ENCODE results near the gene HOXA11.

Gene HOXA11

DNA sequence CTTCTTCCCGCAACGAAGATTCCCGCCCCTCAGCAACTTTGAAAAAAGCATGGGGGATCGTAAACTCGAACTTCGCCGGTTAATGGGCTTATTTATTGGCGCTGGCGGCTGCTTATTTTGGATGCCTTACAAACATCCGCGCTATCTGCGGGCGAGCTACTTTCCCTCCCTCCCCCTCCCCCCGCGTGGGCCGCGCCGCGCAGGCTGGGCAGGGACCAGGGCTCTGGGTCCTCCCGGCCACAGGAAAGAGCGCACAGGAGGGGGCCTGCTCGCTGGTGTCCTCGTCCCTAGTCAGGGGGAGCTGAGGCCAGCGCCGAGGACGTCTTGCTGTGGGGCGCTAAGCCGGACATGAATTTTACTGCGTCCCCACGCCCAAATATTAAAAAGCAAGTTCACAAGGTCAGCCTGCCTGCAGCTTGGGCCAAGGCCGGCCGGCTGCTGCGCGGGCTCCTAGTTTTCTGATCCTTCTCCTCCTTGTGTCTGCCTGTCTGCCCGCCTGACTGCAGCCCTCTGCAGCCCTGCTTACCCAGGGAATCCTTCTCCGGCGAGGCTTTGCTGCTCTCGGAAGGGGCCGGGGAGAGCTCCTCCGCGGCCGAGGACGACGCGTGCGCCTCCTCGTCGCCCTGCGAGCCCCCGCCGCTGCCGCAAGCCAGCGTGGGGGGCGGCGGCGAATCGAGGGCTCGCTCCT, 12.1 kb downstream of the HOXA11 start:
- no peak for DNase-seq (ENCODE audit: low read depth in 1 of 2, low spot score in 1 of 2)
- no peak for TF ChIP-seq JUND (IDR thresholded peaks at IDR 0.05; ENCODE audit: low read depth)
- in situ Hi-C loops (cut with HindIII; ENCODE audit: low pct_unique_long_range_greater_than_20kb, low sequenced_read_pairs), result no loop called here

DNA sequence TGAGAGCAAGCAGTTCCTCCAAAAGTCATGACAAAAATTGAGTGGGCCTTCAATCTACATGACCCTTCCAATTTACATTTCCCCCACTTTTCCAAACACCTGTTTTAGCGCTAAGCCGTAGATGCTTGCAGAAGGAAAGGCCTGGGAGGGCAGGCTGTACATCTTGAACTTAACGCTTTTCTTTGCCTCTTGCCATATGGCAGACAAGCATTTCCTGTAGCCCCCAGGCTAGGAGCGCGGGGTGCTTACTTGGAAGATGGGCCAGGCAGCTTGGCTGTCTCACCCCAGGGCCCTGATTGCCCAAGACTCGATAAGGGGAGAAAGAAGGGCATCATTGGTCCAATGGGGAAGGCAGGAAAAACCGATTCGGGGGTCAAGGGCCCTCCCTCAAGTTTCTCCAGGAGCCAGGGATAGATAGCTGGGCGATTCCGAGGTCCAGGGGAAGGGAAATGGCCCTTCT, 12.7 kb downstream of the HOXA11 start:
- in situ Hi-C loops (cut with HindIII; ENCODE audit: low pct_unique_long_range_greater_than_20kb, low sequenced_read_pairs), result no loop called here
- TF ChIP-seq JUND (IDR thresholded peaks at IDR 0.05; ENCODE audit: low read depth), result no peak
- DNase-seq (ENCODE audit: low read depth in 1 of 2, low spot score in 1 of 2), result no peak

- TF ChIP-seq JUND (IDR thresholded peaks at IDR 0.05; ENCODE audit: low read depth), result no peak
- in situ Hi-C loops (cut with HindIII; ENCODE audit: low pct_unique_long_range_greater_than_20kb, low sequenced_read_pairs), result no loop called here
- no peak for DNase-seq (ENCODE audit: low read depth in 1 of 2, low spot score in 1 of 2)
These were observed 13.3 kb downstream of the HOXA11 start for GRCh38 chr7:27171637-27172314.

DNA sequence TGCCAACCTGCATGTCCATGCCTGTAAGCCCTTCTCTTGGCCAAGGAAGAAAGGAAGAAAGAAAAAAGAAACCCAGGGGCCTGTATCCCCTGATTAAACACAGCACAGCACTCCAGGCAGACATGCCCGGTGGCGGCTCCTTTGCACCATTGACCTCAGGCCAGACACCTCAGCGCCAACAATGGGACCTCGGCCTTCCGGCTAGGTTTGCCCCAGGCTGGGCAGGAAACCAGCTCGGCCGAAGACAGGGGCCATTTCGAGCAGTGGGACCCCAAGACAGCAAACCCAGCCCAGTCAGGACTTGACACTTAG, 13.8 kb downstream of the HOXA11 start:
- in situ Hi-C loops (cut with HindIII; ENCODE audit: low pct_unique_long_range_greater_than_20kb, low sequenced_read_pairs), result no loop called here

DNA sequence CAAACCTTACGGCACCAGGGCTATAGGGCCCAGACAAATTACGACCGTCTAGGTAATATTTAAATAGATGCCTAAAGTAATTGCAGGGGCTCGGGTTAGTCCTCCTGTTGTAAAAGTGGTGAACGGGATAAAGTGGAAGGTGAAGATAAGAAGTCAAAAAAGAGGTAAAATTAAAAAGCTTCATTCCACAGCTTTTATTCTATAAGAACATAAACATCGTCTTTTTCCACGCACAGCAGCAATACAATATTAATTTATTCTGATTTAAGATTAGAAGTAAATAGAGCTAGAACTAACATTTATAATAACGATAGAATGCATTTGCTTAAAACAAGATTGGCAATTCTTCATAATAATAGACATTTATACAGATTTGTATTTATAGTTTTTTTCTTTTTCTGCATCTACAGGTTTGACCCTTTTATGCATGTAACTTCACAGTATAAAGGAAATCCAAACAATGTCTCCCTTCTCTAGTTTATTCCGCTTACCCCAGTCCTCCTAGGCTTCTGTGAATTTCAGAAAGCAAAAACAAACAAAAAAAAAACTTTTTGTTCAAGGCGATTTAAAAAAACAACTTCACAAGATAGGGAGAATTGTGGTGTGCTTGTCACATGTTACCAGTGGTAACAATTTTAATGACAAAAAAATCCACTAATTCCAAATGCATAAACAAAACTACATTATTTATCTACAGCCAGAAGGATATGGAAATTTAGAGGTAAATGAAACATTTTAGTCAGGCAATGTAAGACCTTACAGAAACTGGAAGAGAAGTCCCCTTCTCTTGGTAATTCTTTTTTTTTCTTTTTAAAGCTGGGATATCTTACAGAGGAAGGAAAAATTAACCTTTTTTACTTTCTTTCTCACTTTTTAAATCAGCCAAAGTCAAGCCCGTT, 14.4 kb downstream of the HOXA11 start:
- no peak for DNase-seq (ENCODE audit: low read depth in 1 of 2, low spot score in 1 of 2)
- in situ Hi-C loops (cut with HindIII; ENCODE audit: low pct_unique_long_range_greater_than_20kb, low sequenced_read_pairs), result no loop called here

More for the DNA sequence above, 13.8 kb downstream of the HOXA11 start:
- TF ChIP-seq JUND (IDR thresholded peaks at IDR 0.05; ENCODE audit: low read depth), result no peak
- peak in 1 of 2 experiments; percentile 39 for DNase-seq (ENCODE audit: low read depth in 1 of 2, low spot score in 1 of 2)

DNA sequence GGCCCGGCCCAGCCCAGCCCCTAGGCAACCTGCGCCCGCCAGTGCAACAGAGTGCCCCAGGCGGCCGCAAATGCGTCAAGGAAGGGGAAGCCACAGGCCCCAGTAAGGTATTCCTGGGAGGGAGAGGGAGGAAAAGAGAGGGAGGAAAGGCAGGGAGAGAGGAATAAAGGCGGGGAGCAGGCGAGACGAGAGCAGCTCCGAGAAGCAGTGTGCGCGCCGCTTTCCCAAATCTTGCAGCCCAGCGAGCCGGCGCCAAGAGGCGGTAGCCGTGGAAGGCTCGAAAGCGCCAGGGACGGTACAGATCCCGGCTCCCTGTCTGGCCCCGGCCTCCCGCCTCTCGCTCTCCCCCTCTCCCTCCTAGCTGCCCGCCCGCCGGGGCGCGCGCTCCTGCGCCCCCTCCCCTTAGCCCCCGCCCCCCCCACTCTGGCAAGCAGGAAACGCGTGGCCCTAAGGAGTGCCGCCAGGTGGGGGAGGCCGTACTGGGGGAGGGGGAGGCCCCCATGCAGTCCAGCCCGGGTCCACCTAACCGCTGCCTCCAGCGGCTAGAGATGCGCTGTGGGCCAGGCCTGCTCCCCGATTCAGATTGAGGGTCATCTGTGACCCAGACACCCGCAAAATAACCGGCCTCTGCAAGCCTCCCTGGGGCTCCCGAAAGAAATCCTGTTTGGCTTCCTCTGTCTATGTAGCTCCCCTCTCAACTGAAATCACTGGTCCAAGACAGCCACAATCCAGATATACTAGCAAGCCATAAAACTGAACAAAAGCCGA, 15.2 kb downstream of the HOXA11 start:
- no peak for DNase-seq (ENCODE audit: low read depth in 1 of 2, low spot score in 1 of 2)

More for the DNA sequence above, 14.4 kb downstream of the HOXA11 start:
- no peak for TF ChIP-seq JUND (IDR thresholded peaks at IDR 0.05; ENCODE audit: low read depth)

DNA sequence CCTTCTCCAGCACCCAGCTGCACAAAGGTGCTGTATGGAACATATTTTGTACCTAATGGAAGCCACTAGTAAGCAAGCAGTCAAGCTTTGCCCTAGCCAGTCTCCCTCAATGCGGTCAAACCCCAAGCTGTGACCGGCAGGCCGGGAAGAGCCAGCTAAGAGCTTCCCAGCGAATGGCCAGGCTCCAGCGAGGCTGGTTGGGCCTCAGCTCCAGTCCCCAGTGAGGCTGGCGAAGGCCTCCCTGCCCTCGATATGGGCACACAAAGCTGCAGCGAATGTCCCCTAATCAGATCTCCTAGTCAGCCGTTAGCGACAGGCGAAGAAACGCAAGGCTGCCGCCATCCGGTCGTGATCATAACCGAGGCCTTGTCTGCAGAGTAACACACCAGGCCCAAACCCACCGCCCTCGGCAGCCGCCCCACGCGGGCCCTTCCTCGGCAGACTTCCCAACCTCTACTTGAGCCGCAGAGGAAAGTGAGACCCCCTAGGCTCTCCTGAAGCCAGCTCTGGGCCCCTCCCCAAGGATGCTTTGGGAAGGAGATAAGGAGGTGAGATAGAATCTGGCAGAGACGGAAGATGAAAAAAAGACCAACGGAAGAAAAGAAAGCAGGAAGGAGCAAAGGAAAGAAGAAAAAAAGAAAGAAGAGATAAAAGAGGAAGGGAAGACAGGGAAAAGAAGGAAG, 16.6 kb downstream of the HOXA11 start:
- TF ChIP-seq JUND (IDR thresholded peaks at IDR 0.05; ENCODE audit: low read depth), result no peak
- DNase-seq (ENCODE audit: low read depth in 1 of 2, low spot score in 1 of 2), result no peak
- in situ Hi-C loops (cut with HindIII; ENCODE audit: low pct_unique_long_range_greater_than_20kb, low sequenced_read_pairs), result no loop called here

More for the DNA sequence above, 15.2 kb downstream of the HOXA11 start:
- in situ Hi-C loops (cut with HindIII; ENCODE audit: low pct_unique_long_range_greater_than_20kb, low sequenced_read_pairs), result no loop called here
- no peak for TF ChIP-seq JUND (IDR thresholded peaks at IDR 0.05; ENCODE audit: low read depth)

GRCh38 chr7:27167916-27168264, 17.1 kb downstream of the HOXA11 start:
- TF ChIP-seq JUND (IDR thresholded peaks at IDR 0.05; ENCODE audit: low read depth), result no peak
- DNase-seq (ENCODE audit: low read depth in 1 of 2, low spot score in 1 of 2), result no peak
- in situ Hi-C loops (cut with HindIII; ENCODE audit: low pct_unique_long_range_greater_than_20kb, low sequenced_read_pairs), result no loop called here

DNA sequence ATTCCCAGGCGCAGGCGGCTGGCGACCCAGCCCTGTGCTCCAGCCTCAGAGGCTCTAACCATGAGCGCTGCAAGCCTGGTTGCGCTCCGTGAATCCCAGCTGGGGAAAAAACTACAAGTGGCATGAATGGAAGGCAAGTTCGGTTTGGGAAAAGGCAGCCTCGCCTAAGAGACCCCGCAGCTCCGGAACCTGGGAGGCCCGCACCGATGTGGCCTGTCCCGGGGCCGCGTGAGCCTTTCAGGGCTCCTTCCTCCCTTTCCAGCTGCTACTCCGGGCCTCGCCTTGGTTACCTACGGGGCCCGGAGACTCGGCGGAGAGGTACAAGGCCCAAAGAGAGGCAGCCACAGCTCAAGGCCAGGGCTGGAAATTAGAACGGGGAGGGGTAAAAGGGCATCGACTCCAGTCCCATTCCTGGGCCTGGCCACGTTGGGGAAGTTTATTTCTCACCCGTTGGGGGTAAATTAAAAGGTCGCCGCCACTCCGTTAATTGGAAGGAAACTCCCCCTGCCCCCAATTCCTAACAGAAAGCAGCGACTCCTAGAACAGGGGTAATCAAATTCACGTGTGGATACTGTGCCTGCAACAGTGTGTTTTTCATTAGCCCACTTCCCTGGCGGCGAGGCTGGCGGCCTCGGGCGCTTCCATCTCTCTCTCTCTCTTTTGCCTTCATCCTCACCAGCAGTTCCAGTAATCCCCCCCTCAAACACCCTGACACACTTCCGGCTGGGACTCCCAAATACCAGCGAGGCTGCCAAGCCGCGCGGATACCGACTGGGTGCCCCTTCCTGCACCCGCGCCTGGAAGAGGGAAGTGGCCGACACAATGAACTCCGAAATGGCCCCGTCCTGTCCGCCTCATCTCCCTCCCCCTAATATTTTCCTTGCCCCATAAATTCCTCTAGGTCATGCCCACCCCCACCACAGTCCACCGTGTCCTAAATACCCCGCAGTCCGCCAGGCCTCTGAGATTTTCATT, 18.2 kb downstream of the HOXA11 start:
- no peak for DNase-seq (ENCODE audit: low read depth in 1 of 2, low spot score in 1 of 2)
- TF ChIP-seq JUND (IDR thresholded peaks at IDR 0.05; ENCODE audit: low read depth), result no peak
- in situ Hi-C loops (cut with HindIII; ENCODE audit: low pct_unique_long_range_greater_than_20kb, low sequenced_read_pairs), result no loop called here

GRCh38 chr7:27165996-27166530, 19.0 kb downstream of the HOXA11 start:
- in situ Hi-C loops (cut with HindIII; ENCODE audit: low pct_unique_long_range_greater_than_20kb, low sequenced_read_pairs), result no loop called here
- no peak for TF ChIP-seq JUND (IDR thresholded peaks at IDR 0.05; ENCODE audit: low read depth)
- DNase-seq (ENCODE audit: low read depth in 1 of 2, low spot score in 1 of 2), result no peak
